Body of pancreas (tissue), 4 donors: ENCODE measurements around the gene THSD7A. TPM values are rescaled to one million over a fixed set of nuclear protein-coding genes. Genes with fewer than 3 reads are reported as not detected.

Experiments used
- ATAC-seq: fragments of 150-250 bp; one replicate; pipeline ENCODE4 v1.9.1; 2016
- DNase-seq, 4 donors: peaks; one replicate each; pipeline ENCODE4 v3.0.0-alpha.2; 2019
- H3K27ac ChIP-seq, 4 donors: fragments of 200-600 bp; sonication (generic); 1 replicate in 3 of 4; 2 replicates in 1 of 4; pipeline versions ENCODE4 v1.5.1 to v1.6.1; 2016 to 2019; ENCODE audit warnings: mild to moderate bottlenecking in 1 of 4, mixed read lengths in 1 of 4, moderate library complexity in 1 of 4
- H3K27me3 ChIP-seq, 2 donors: fragments of 200-600 bp; sonication (generic); one replicate each; pipeline ENCODE4 v1.6.0; 2016; ENCODE audit warnings: mild to moderate bottlenecking in 1 of 2
- H3K36me3 ChIP-seq, 2 donors: fragments of 200-600 bp; sonication (generic); replicated peaks in 1 of 2; 2 replicates each; pipeline ENCODE4 v1.5.1; 2016; ENCODE audit warnings: low read depth in 2 of 2; ENCODE audit not compliant: insufficient read depth in 1 of 2
- H3K4me1 ChIP-seq: fragments of 200-600 bp; sonication (generic); one replicate; pipeline ENCODE4 v1.6.0; 2016
- H3K4me3 ChIP-seq, 2 donors: fragments of 200-600 bp; sonication (generic); 1 replicate in 1 of 2; 2 replicates in 1 of 2; pipeline ENCODE4 v1.5.1; 2016 to 2019
- H3K9me3 ChIP-seq, 3 donors: fragments of 200-600 bp; sonication (generic); 1 replicate in 2 of 3; 2 replicates in 1 of 3; pipeline ENCODE4 v1.5.1; 2016
- POLR2A ChIP-seq, 3 donors: fragments of 450-650 bp; IDR thresholded peaks; one replicate each; pipeline ENCODE4 v1.6.1; 2016; ENCODE audit warnings: antibody characterized with exemption in 3 of 3, mild to moderate bottlenecking in 2 of 3
- WGBS, 2 donors: methylation state at CpG; one replicate each; pipeline ENCODE4 v1.1.5; 2017; 5-methylcytosine and 5-hydroxymethylcytosine counted together
- intact Hi-C: fragments of 100-400 bp; cut with DNase I; formaldehyde crosslinking; loops from one replicate; pipeline ENCODE4 v1.15.1; 2023
- total RNA-seq, 2 donors: library from RNA; depleted of rRNA; stranded (reverse); fragments of >200 nt; gene quantifications; one replicate each; pipeline ENCODE4 v1.1.0, GENCODE V29; 2016
- TF ChIP-seq, protein P1 (sequence below), 7 experiments: fragments of 450-650 bp in 4 of 7; fragments of 200-600 bp in 3 of 7; sonication (generic) in 3 of 7; IDR thresholded peaks; one replicate each; pipeline ENCODE4 v1.5.1; 2016 to 2019; ENCODE audit warnings: antibody characterized with exemption in 7 of 7

The THSD7A gene
- total RNA-seq, 2 donors from 2014 or later: 0.66 to 7.0 TPM

DNA sequence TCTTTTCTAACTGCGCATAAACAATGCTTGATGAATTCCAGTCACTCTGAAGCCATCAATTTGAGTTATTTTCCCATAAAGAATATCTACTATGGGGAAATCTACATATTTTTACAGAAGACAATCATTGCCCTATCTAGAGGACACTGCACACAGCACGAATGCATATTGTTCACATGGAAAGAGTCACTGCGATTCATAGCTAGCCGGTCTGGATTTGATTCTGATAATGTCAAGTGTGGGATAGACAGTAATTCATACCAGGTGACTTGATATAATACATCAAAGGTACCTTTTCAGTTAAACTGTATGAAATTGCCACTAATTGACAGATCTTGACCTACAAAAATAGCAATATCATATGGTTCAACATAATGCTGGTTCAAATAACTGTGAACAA, 255.7 kb downstream of the THSD7A start:
- no peak for ATAC-seq
- 79 to 86% methylated on average over 4 of the region's 4 CpGs for WGBS, 2 donors
- Histone ChIP-seq H3K27me3 (no peaks in the 10 kb centered on the region), H3K4me3 (no peak overlapping the region), H3K4me1 (no peaks in the 10 kb centered on the region), H3K36me3 (no peaks in the 10 kb centered on the region), H3K27ac (no peak overlapping the region), H3K9me3 (no peaks in the 10 kb centered on the region)
- intact Hi-C loops: no loop called here
- no peak for TF ChIP-seq POLR2A (IDR thresholded peaks at IDR 0.05)
- TF ChIP-seq, protein P1, sequence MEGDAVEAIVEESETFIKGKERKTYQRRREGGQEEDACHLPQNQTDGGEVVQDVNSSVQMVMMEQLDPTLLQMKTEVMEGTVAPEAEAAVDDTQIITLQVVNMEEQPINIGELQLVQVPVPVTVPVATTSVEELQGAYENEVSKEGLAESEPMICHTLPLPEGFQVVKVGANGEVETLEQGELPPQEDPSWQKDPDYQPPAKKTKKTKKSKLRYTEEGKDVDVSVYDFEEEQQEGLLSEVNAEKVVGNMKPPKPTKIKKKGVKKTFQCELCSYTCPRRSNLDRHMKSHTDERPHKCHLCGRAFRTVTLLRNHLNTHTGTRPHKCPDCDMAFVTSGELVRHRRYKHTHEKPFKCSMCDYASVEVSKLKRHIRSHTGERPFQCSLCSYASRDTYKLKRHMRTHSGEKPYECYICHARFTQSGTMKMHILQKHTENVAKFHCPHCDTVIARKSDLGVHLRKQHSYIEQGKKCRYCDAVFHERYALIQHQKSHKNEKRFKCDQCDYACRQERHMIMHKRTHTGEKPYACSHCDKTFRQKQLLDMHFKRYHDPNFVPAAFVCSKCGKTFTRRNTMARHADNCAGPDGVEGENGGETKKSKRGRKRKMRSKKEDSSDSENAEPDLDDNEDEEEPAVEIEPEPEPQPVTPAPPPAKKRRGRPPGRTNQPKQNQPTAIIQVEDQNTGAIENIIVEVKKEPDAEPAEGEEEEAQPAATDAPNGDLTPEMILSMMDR (IDR thresholded peaks at IDR 0.05): no peak
- no peak for DNase-seq

DNA sequence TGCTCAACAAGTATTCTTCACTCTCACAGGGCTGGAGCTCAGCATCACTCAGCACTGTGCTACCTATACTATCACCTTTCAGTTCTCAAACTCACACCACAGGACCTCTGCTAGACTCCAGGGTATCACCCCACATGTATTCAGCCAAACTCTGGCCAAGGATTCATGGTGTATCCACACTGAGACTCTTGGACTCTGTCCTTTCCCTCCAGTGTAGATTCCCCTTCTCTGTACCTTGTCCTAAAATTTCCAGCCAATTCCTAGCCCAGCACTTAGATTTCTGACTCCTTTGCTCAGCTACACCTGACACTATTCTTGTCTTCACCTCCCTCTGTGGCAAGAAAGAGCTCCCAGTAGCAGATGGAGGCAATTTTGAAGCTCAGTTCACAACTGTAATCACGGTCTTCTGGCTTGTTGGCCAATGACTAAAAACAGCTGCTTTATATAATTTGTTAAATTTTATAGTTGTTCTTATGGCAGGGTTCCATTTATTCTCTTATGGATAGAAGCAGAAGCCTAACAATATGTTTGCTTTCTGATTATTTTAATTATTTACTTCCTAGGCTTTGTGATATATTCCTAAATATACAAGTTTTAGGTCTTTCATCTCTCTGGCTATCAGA, 258.8 kb downstream of the THSD7A start:
- TF ChIP-seq, protein P1 (IDR thresholded peaks at IDR 0.05): no peak
- TF ChIP-seq POLR2A (IDR thresholded peaks at IDR 0.05): no peak
- Histone ChIP-seq H3K27ac (no peak overlapping the region), H3K27me3 (no peaks in the 10 kb centered on the region), H3K9me3 (no peaks in the 10 kb centered on the region), H3K36me3 (no peaks in the 10 kb centered on the region), H3K4me3 (no peak overlapping the region), H3K4me1 (peaks cover 12% of the 10 kb centered on the region)
- WGBS, 2 donors: 95 to 97% methylated on average over 1 of the region's 1 CpG
- DNase-seq (no peak), ATAC-seq (no peak)
- intact Hi-C loops: no loop called here

DNA sequence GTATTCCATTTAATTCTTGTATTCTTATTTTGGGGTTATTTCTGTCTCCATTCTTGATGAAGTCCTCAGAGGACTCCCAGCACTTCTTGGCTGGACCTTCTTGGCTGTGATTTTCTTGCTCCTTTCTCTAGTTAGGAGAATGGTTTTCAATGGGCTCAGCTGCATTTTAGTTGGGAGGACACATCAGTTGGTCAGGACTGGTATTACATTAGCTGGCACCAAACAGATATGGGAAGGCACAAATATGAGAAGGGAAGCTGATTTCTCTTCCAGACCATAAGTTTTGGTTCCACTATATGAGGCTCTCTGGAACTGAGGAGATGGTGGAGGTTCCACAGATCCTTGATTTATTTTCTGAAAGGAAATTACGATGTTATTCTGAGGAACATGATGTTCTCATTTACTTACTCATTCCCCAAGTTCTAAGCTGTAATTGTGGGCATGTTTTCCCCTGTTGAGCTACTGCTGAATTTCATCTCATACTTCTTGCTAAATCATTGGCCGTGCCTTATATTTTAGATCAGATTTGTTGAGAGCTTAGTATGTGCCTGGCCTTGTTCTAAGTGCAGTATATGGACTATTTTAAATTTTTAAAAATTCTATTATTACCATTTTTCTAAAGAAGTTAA, 261.0 kb downstream of the THSD7A start:
- intact Hi-C loops: no loop called here
- Histone ChIP-seq H3K27me3 (no peaks in the 10 kb centered on the region), H3K27ac (no peak overlapping the region), H3K36me3 (no peaks in the 10 kb centered on the region), H3K4me3 (no peak overlapping the region), H3K9me3 (no peaks in the 10 kb centered on the region), H3K4me1 (peaks cover 12% of the 10 kb centered on the region)
- no peak for ATAC-seq
- 76 to 89% methylated on average over 2 of the region's 2 CpGs for WGBS, 2 donors
- DNase-seq: no peak
- no peak for TF ChIP-seq POLR2A (IDR thresholded peaks at IDR 0.05)
- TF ChIP-seq, protein P1 (IDR thresholded peaks at IDR 0.05): no peak

DNA sequence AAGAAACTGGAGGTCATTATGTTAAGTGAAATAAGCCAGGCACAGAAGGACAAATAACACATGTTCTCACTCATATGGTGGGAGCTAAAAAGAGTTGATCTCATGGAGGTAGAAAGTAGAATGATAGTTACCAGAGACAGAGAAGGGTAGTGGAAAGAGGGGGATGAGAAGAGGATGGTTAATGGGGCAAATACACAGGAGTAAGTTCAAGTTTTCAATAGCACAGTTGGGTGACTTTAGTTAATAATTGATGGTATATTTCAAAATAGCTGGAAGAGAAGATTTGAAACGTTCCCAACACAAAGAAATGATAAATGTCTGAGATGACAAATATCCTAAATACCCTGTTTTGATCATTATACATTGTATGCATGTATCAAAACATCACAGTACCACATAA, 261.8 kb downstream of the THSD7A start:
- Histone ChIP-seq H3K4me3 (no peak overlapping the region), H3K27me3 (no peaks in the 10 kb centered on the region), H3K9me3 (no peaks in the 10 kb centered on the region), H3K27ac (no peak overlapping the region), H3K4me1 (peaks cover 12% of the 10 kb centered on the region), H3K36me3 (no peaks in the 10 kb centered on the region)
- no peak for TF ChIP-seq POLR2A (IDR thresholded peaks at IDR 0.05)
- TF ChIP-seq, protein P1 (IDR thresholded peaks at IDR 0.05): no peak
- no peak for DNase-seq
- ATAC-seq: no peak
- 3 to 17% methylated on average over 1 of the region's 1 CpG for WGBS, 2 donors
- intact Hi-C loops: no loop called here

DNA sequence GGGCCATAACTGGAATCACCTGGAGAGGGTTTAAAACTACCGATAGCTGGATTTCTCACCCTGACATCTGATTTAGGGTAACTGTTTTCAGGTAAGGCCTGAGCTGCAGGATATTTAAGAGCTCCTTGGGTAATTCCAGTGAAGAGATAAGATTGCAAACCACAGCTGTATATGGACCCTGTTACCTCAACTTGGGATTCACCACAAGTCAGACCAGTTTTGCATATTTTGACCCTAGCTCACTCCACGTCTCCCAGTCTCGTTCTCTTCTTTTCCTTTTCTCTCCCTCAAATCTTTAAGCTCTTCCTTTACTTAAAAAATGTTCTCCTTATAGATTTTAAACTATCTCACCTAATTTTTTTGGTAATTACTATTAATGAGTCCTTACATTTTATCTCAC, 264.4 kb downstream of the THSD7A start:
- no peak for TF ChIP-seq POLR2A (IDR thresholded peaks at IDR 0.05)
- TF ChIP-seq, protein P1 (IDR thresholded peaks at IDR 0.05): no peak
- WGBS, 2 donors: 88 to 94% methylated on average over 3 of the region's 3 CpGs

More for the DNA sequence above, 264.4 kb downstream of the THSD7A start:
- H3K27ac ChIP-seq: no peak overlapping the region
- DNase-seq (no peak), ATAC-seq (no peak)
- H3K36me3 ChIP-seq: no peaks in the 10 kb centered on the region
- no peaks in the 10 kb centered on the region for H3K9me3 ChIP-seq
- H3K4me1 ChIP-seq: peaks cover 12% of the 10 kb centered on the region
- H3K4me3 ChIP-seq: no peak overlapping the region
- intact Hi-C loops: no loop called here
- no peaks in the 10 kb centered on the region for H3K27me3 ChIP-seq
